ENCODE results near the gene PITPNM1. TPM values are rescaled to one million over a fixed set of nuclear protein-coding genes. Genes with fewer than 3 reads are reported as not detected.
A peak's percentile ranks its signal among the peaks of the same experiment; 100 is the strongest.
"Not testable (repeated sequence)": the region's sequence is repeated elsewhere in the genome, so short reads cannot be mapped to it uniquely, and the experiment has no call there.

The PITPNM1 gene
- total RNA-seq, 2 experiments from 2014 or later = 116 to 120 TPM

GRCh38 chr11:67469508-67469811 is 35.7 kb downstream of the PITPNM1 start:
- Mint-ChIP-seq H3K4me1 (peaks cover 37% of the 10 kb centered on the region), H3K9me3 (no peaks in the 10 kb centered on the region), H3K27ac (peak overlapping the region; percentile 61), H3K36me3 (ENCODE audit: low read depth) (peaks cover 8% of the 10 kb centered on the region), H3K4me3 (peak overlapping the region; percentile 70), H3K27me3 (no peaks in the 10 kb centered on the region)
- DNase-seq = no peak
- ChIA-PET POLR2A (interaction anchor here (1.0 to 10.2 kb wide), 10 partner anchors 11 to 75 kb away, joined by 3 to 134 read pairs (median 6); partner anchors contain the start of genes AIP, GPR152, PPP1CA and PTPRCAP), CTCF (interaction anchor here (1.3 to 1.6 kb wide), 2 partner anchors 31 to 74 kb away, joined by 3 to 14 read pairs; partner anchors contain the start of gene PTPRCAP)

- ChIA-PET POLR2A (interaction anchor here (0.7 to 10.2 kb wide), 22 partner anchors 8 to 115 kb away, joined by 3 to 134 read pairs (median 4); partner anchors contain the start of genes AIP, CLCF1, CORO1B and GPR152), CTCF (interaction anchor here (0.6 to 2.1 kb wide), 5 partner anchors 13 to 67 kb away, joined by 3 to 14 read pairs (median 4); partner anchors contain the start of genes PPP1CA and PTPRCAP)
- H3K27me3 Mint-ChIP-seq = no peaks in the 10 kb centered on the region
- peak within 1 kb of the TSS; percentile 86 for H3K4me3 Mint-ChIP-seq
- H3K4me1 Mint-ChIP-seq = peaks cover 41% of the 10 kb centered on the region
- no peaks in the 10 kb centered on the region for H3K9me3 Mint-ChIP-seq
- peaks cover 8% of the 10 kb centered on the region for H3K36me3 Mint-ChIP-seq (ENCODE audit: low read depth)
- DNase-seq = peak; percentile 93
- peak within 1 kb of the TSS; percentile 75 for H3K27ac Mint-ChIP-seq
Observed at GRCh38 chr11:67468759-67469507, 36.2 kb downstream of the PITPNM1 start, which contains the start of gene TMEM134. TMEM134 (minus strand) TSS chr11:67469251; CDS start chr11:67469192, 59 bp downstream.

GRCh38 chr11:67468456-67468758 is 36.8 kb downstream of the PITPNM1 start:
- H3K4me3 Mint-ChIP-seq = peak overlapping the region; percentile 86
- peaks cover 41% of the 10 kb centered on the region for H3K4me1 Mint-ChIP-seq
- no peaks in the 10 kb centered on the region for H3K27me3 Mint-ChIP-seq
- POLR2A ChIA-PET = interaction anchor here (0.7 to 10.2 kb wide), 22 partner anchors 8 to 115 kb away, joined by 3 to 134 read pairs (median 4); partner anchors contain the start of genes AIP, CLCF1, CORO1B and GPR152
- H3K27ac Mint-ChIP-seq = peak overlapping the region; percentile 75
- no peak for DNase-seq
- CTCF ChIA-PET = interaction anchor here (0.6 to 2.1 kb wide), 6 partner anchors 13 to 67 kb away, joined by 3 to 14 read pairs (median 4); partner anchors contain the start of genes PPP1CA and PTPRCAP
- peaks cover 8% of the 10 kb centered on the region for H3K36me3 Mint-ChIP-seq (ENCODE audit: low read depth)
- H3K9me3 Mint-ChIP-seq = no peaks in the 10 kb centered on the region

- DNase-seq = no peak
- Mint-ChIP-seq H3K27ac (peak overlapping the region; percentile 75), H3K36me3 (ENCODE audit: low read depth) (peaks cover 8% of the 10 kb centered on the region), H3K27me3 (no peaks in the 10 kb centered on the region), H3K9me3 (no peaks in the 10 kb centered on the region), H3K4me3 (peak overlapping the region; percentile 86), H3K4me1 (peaks cover 41% of the 10 kb centered on the region)
- ChIA-PET POLR2A (interaction anchor here (1.0 to 10.2 kb wide), 16 partner anchors 7 to 115 kb away, joined by 3 to 134 read pairs (median 6); partner anchors contain the start of genes AIP, CLCF1, CORO1B and GPR152), CTCF (interaction anchor here (0.6 to 2.1 kb wide), 6 partner anchors 14 to 67 kb away, joined by 3 to 7 read pairs (median 4); partner anchors contain the start of genes PITPNM1 and PPP1CA)
Observed at GRCh38 chr11:67468056-67468455, 37.1 kb downstream of the PITPNM1 start.

- POLR2A ChIA-PET = interaction anchor here (0.8 to 10.2 kb wide), 9 partner anchors 16 to 114 kb away, joined by 3 to 134 read pairs (median 10); partner anchors contain the start of genes AIP, CORO1B, GPR152 and PITPNM1
- no peaks in the 10 kb centered on the region for H3K27me3 Mint-ChIP-seq
- H3K9me3 Mint-ChIP-seq = no peaks in the 10 kb centered on the region
- peaks cover 8% of the 10 kb centered on the region for H3K36me3 Mint-ChIP-seq (ENCODE audit: low read depth)
- CTCF ChIA-PET = interaction anchor here (1.0 to 2.1 kb wide), 4 partner anchors 28 to 65 kb away, joined by 4 to 7 read pairs (median 5); partner anchors contain the start of gene PITPNM1
- peaks cover 41% of the 10 kb centered on the region for H3K4me1 Mint-ChIP-seq
- DNase-seq = no peak
- H3K27ac Mint-ChIP-seq = peak overlapping the region; percentile 56
- H3K4me3 Mint-ChIP-seq = peak overlapping the region; percentile 86
Observed at GRCh38 chr11:67466962-67467771, 38.0 kb downstream of the PITPNM1 start.

- Mint-ChIP-seq H3K27me3 (no peaks in the 10 kb centered on the region), H3K36me3 (ENCODE audit: low read depth) (peaks cover 8% of the 10 kb centered on the region), H3K27ac (peak overlapping the region; percentile 35), H3K9me3 (no peaks in the 10 kb centered on the region), H3K4me3 (no peak overlapping the region), H3K4me1 (peaks cover 41% of the 10 kb centered on the region)
- ChIA-PET CTCF (interaction anchor here (1.0 to 2.0 kb wide), 3 partner anchors 27 to 64 kb away, joined by 4 to 5 read pairs (median 5); partner anchors contain the start of gene PITPNM1), POLR2A (interaction anchor here (1.0 to 10.2 kb wide), 9 partner anchors 15 to 74 kb away, joined by 3 to 134 read pairs (median 7); partner anchors contain the start of genes AIP, CORO1B, GPR152 and PPP1CA)
- no peak for DNase-seq
Observed at GRCh38 chr11:67466367-67466766, 38.8 kb downstream of the PITPNM1 start.

GRCh38 chr11:67465530-67465929 is 39.6 kb downstream of the PITPNM1 start:
- Mint-ChIP-seq H3K4me3 (peak overlapping the region; percentile 84), H3K4me1 (peaks cover 41% of the 10 kb centered on the region), H3K27ac (peak overlapping the region; percentile 89)
- H3K36me3 Mint-ChIP-seq (ENCODE audit: low read depth); H3K9me3 Mint-ChIP-seq; DNase-seq; H3K27me3 Mint-ChIP-seq: not testable (repeated sequence)
- POLR2A ChIA-PET = interaction anchor here (0.9 to 10.2 kb wide), 17 partner anchors 14 to 226 kb away, joined by 3 to 134 read pairs (median 4); partner anchors contain the start of genes AIP, CORO1B, PPP1CA and PTPRCAP
- CTCF ChIA-PET = interaction anchor here (1.5 to 1.6 kb wide), 2 partner anchors 27 to 64 kb away, joined by 6 to 7 read pairs; partner anchors contain the start of gene PPP1CA

- Mint-ChIP-seq H3K4me3 (peak overlapping the region; percentile 84), H3K27ac (peak overlapping the region; percentile 89), H3K9me3 (no peaks in the 10 kb centered on the region), H3K4me1 (peaks cover 41% of the 10 kb centered on the region), H3K36me3 (ENCODE audit: low read depth) (peaks cover 8% of the 10 kb centered on the region), H3K27me3 (peaks cover 2% of the 10 kb centered on the region)
- no peak for DNase-seq
- CTCF ChIA-PET = interaction anchor here (0.7 to 1.6 kb wide), 3 partner anchors 27 to 121 kb away, joined by 3 to 7 read pairs (median 6); partner anchors contain the start of gene PPP1CA
- POLR2A ChIA-PET = interaction anchor here (0.9 to 10.2 kb wide), 17 partner anchors 14 to 225 kb away, joined by 3 to 134 read pairs (median 4); partner anchors contain the start of genes AIP, CORO1B, PPP1CA and PTPRCAP
Observed at GRCh38 chr11:67465189-67465510, 40.0 kb downstream of the PITPNM1 start.

DNA sequence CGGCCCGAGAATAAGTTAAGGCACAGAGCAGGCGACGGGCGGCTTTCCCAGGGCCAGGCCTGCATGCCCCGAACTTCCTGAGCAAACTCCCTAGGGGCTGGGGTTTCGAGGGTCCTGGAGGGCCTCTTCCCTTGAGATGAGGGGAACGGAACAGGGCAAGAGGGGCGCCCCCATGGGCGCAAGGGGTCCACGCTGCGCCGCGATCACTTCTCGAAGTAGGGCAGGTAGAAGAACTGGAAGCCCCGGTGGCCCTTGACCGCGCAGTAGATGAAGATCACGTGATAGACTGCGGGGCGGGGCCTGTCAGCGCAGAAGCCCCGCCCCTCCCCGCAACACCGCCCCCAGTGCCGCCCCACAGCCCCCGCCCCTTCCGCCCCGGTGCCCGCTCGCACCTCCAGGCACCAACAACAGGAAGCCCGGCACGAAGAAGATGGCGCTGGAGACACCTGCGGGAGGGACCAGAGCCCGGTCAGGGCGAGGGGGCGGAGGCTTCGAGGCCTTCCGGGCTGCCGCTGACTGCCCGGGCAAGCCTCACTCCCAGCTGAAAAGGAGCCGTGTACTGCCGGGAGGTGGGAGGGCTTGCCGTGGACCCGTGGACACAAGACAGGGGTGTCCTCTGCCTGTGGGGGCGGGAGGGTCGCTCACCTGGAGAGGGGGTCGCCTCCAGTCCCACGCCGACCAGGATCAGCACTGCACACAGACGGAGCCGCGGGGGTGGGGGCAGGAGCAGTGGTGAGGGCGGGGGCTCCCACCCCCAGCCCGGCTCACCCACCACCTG is 40.6 kb downstream of the PITPNM1 start:
- Mint-ChIP-seq H3K36me3 (ENCODE audit: low read depth) (peaks cover 8% of the 10 kb centered on the region), H3K9me3 (no peaks in the 10 kb centered on the region), H3K27me3 (peaks cover 4% of the 10 kb centered on the region), H3K4me3 (peak overlapping the region; percentile 84), H3K4me1 (peaks cover 42% of the 10 kb centered on the region), H3K27ac (peak overlapping the region; percentile 89)
- peak; percentile 95 for DNase-seq
- ChIA-PET CTCF (interaction anchor here (0.7 to 1.6 kb wide), 3 partner anchors 26 to 120 kb away, joined by 3 to 7 read pairs (median 6); partner anchors contain the start of gene PPP1CA), POLR2A (interaction anchor here (0.9 to 10.2 kb wide), 13 partner anchors 15 to 225 kb away, joined by 3 to 134 read pairs (median 5); partner anchors contain the start of genes AIP, PPP1CA, PTPRCAP and RAD9A)

DNA sequence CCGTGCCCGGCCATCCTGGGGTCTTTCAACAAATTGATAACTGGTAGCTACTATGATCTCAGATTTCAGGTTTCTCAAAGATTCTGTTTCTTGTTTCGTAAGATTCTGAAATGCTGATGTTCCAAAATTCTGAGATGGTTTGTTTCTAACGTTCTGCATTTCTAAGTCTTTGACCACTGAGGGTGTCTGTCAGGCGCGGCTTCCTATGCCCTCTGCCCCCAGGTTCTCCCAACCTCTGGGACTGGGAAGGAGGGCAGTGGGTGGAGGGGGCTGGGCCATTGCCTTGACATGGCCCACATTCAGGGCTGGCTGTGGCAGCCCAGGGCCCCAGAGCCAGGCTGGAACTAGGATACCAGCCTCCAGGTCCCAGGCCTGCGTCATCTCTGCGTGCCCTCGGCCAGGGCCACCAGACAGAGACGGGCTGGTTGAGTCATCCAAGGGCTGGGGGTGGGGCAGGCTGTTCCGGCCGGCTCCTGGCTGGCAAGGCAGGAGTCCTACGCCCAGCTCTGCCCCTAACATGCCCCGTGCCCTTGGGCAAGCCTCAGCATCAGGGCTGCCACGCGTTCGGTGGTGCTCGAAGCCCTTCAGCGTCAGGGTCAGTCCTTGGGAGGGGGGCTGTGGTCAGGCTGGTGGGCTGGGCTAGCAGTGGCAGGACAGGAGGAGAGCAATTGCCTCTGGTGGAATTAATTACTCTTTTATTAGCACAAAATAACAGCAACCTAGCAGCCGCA is 41.3 kb downstream of the PITPNM1 start:
- ChIA-PET POLR2A (interaction anchor here (0.9 to 10.2 kb wide), 4 partner anchors 16 to 35 kb away, joined by 3 to 134 read pairs (median 50); partner anchors contain the start of genes AIP, PTPRCAP and RPS6KB2), CTCF (interaction anchor here (1.2 kb wide), 1 partner anchor 62 kb away, joined by 3 read pairs; the partner anchor contains the start of gene PPP1CA)
- Mint-ChIP-seq H3K27me3 (peaks cover 4% of the 10 kb centered on the region), H3K36me3 (ENCODE audit: low read depth) (peaks cover 8% of the 10 kb centered on the region), H3K4me3 (peak overlapping the region; percentile 84), H3K27ac (peak overlapping the region; percentile 89), H3K4me1 (peaks cover 37% of the 10 kb centered on the region), H3K9me3 (no peaks in the 10 kb centered on the region)
- DNase-seq = no peak

DNA sequence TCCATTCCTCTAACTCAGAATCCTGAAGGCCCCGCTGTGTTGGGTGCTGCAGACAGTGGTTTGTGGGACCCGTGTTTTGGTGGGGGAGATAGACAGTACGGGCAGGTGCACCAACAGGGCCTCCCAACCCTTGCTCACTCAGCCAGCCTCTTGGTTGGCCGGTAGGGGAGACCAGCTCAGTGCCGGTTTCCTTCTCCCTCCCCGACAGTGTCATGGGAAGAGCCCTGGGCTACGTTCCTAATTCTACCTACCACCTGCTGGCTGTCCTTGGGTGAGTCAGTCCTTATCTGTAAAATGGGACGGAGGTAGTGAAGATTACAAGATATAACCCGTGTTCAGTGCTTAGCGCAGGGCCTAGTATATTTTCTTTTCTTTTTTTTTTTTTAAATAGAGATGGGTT is 42.0 kb downstream of the PITPNM1 start:
- CTCF ChIA-PET = interaction anchor here (0.6 to 1.2 kb wide), 2 partner anchors 62 to 113 kb away, joined by 3 read pairs; partner anchors contain the start of gene PPP1CA

More for the DNA sequence above, 42.0 kb downstream of the PITPNM1 start:
- Mint-ChIP-seq H3K4me1 (peaks cover 34% of the 10 kb centered on the region), H3K27ac (no peak overlapping the region), H3K9me3 (no peaks in the 10 kb centered on the region), H3K36me3 (ENCODE audit: low read depth) (peaks cover 5% of the 10 kb centered on the region), H3K27me3 (peaks cover 4% of the 10 kb centered on the region), H3K4me3 (no peak overlapping the region)
- no peak for DNase-seq
- POLR2A ChIA-PET = interaction anchor here (0.9 to 10.2 kb wide), 2 partner anchors 15 to 26 kb away, joined by 3 to 134 read pairs; partner anchors contain the start of gene PTPRCAP

All from activated CD4-positive, alpha-beta memory T cell treated with anti-CD3 and anti-CD28 coated beads, Interleukin-2, amount 10 ng/mL, durations not matched to agents 7 days and 5 days (primary cell).